Measurements from ENCODE around the gene EPS15. TPM values are rescaled to one million over a fixed set of nuclear protein-coding genes. Genes with fewer than 3 reads are reported as not detected.

Gene EPS15
- total and polyA plus RNA-seq, 9 of the 15 experiments (the other 6 are each of a cell fraction or from before 2014, with no cell fraction given): 23.1 to 69.0 (median 41.7) TPM

- 50% methylated on average over 2 of the region's 2 CpGs for WGBS (ENCODE audit: insufficient coverage, low coverage, missing lambda C conversion rate)
- no TSS peak for BruUV-seq (replicated peaks)
- Histone ChIP-seq H3K79me2 (ENCODE audit: control insufficient read depth, insufficient read depth, low read length) (no peaks in the 10 kb centered on the region), H3K9me3 (replicated peaks; ENCODE audit: control insufficient read depth, insufficient read depth, low read depth, low read length) (no peaks in the 10 kb centered on the region), H2AFZ (ENCODE audit: low read depth, low read length) (no peak overlapping the region), H3K4me1 (replicated peaks in 1 of 2; ENCODE audit: control insufficient read depth in 2 of 2, insufficient read depth in 2 of 2, low read length in 2 of 2) (peaks cover 7 to 33% of the 10 kb centered on the region in 2 experiments), H3K4me3 (no peak overlapping the region), H3K9ac (ENCODE audit: insufficient read depth in 1 of 2, low read depth in 2 of 2, low read length in 2 of 2) (no peak overlapping the region), H3K9me1 (ENCODE audit: control insufficient read depth, insufficient read depth, low read length) (no peaks in the 10 kb centered on the region), H3K36me3 (ENCODE audit: control insufficient read depth, insufficient read depth, low read length) (peaks cover 32% of the 10 kb centered on the region), H4K20me1 (replicated peaks; ENCODE audit: control insufficient read depth, insufficient read depth, low read length) (no peaks in the 10 kb centered on the region), H3K4me2 (ENCODE audit: insufficient read depth, low read length) (no peak overlapping the region), H3K27me3 (ENCODE audit: control insufficient read depth in 2 of 2, insufficient read depth in 2 of 2, low read length in 2 of 2) (no peaks in the 10 kb centered on the region), H3K27ac (ENCODE audit: extremely low read depth, low read depth, low read length) (no peak overlapping the region)
- in situ Hi-C loops (cut with MboI): no loop called here
- ATAC-seq: no peak
- POLR2A ChIA-PET: interaction anchor here (1.2 to 1.4 kb wide), 2 partner anchors 8 to 10 kb away, joined by 3 read pairs; no protein-coding TSS in a partner anchor
- CTCF ChIA-PET (ENCODE audit: low intra/inter-chr PET ratio): no interaction called here
- DNase-seq (ENCODE audit: extremely low read depth in 1 of 4, low spot score in 3 of 4): no peak
- intact Hi-C loops (cut with micrococcal nuclease): no loop called here
- no peak for FAIRE-seq
- TF ChIP-seq RBM14 (IDR thresholded peaks at IDR 0.05; ENCODE audit: borderline replicate concordance, insufficient read depth, low read depth, low read length) (no peak), ZNF77 (CRISPR knock-in tag; IDR thresholded peaks at IDR 0.05) (no peak), ILK (tag; IDR thresholded peaks at IDR 0.05; ENCODE audit: borderline replicate concordance, low read depth) (no peak), ASH1L (IDR thresholded peaks at IDR 0.05; ENCODE audit: borderline replicate concordance, low read depth, partially characterized antibody) (no peak), ZBTB9 (CRISPR knock-in tag; IDR thresholded peaks at IDR 0.05) (0 out of 2 replicates have a peak, but pooled peaks have one; percentile 48)
Measured at GRCh38 chr1:51420867-51421627, 98.0 kb downstream of the EPS15 start.

Data from K562 (cell line).